ENCODE results near the gene ACTN2. TPM values are rescaled to one million over a fixed set of nuclear protein-coding genes. Genes with fewer than 3 reads are reported as not detected.

The ACTN2 gene
- total RNA-seq, 1 experiment from 2014 or later, result 0.49 TPM

- BruUV-seq (replicated peaks), result no TSS peak
- DNase-seq (ENCODE audit: low read depth, low spot score), result peak; percentile 90
- Histone ChIP-seq H3K27me3 (ENCODE audit: control insufficient read depth, insufficient read depth, low read length) (no peaks in the 10 kb centered on the region; the same call in 1 of the 2 replicates), H3K4me3 (ENCODE audit: low read depth in 2 of 2, low read length in 2 of 2) (peak within 1 kb of the TSS; percentile 77 to 89), H3K36me3 (ENCODE audit: control insufficient read depth, insufficient read depth, low read length) (peaks cover 2% of the 10 kb centered on the region; the same call in 1 of the 2 replicates), H3K4me1 (ENCODE audit: control insufficient read depth, insufficient read depth, low read length) (peaks cover 9% of the 10 kb centered on the region; the same call in 1 of the 2 replicates), H3K9me3 (ENCODE audit: control insufficient read depth, insufficient read depth, low read depth, low read length) (no peaks in the 10 kb centered on the region), H3K27ac (ENCODE audit: low read length) (peak within 1 kb of the TSS; percentile 88)
- in situ Hi-C loops (cut with HindIII; ENCODE audit: low pct_unique_long_range_greater_than_20kb, low sequenced_read_pairs), result no loop called here
- peak; percentile 99 for ATAC-seq
- intact Hi-C loops (cut with micrococcal nuclease; ENCODE audit: unreplicated experiment), result no loop called here
- POLR2A ChIA-PET, result interaction anchor here (1.0 kb wide), 1 partner anchor 26 kb away, joined by 3 read pairs; no protein-coding TSS in a partner anchor
- CTCF ChIA-PET, result no interaction called here
- peak; percentile 86 for TF ChIP-seq SIN3A (IDR thresholded peaks at IDR 0.05; ENCODE audit: borderline replicate concordance, insufficient read depth, low read depth, low read length)
- TF ChIP-seq CTCF (IDR thresholded peaks at IDR 0.05), result no peak
- TF ChIP-seq TCF7L2 (IDR thresholded peaks at IDR 0.05; ENCODE audit: low read depth, low read length), result no peak
- no peak; a peak in 1 of 4 replicates for TF ChIP-seq REST (IDR thresholded peaks at IDR 0.05; ENCODE audit: insufficient read depth in 1 of 2, low read depth in 2 of 2, low read length in 1 of 2)
- peak; percentile 82; the same call in 1 of the 2 replicates for TF ChIP-seq POLR2AphosphoS5 (IDR thresholded peaks at IDR 0.05; ENCODE audit: low read depth, low read length)
These were observed 108.9 kb downstream of the ACTN2 start, which contains the start of gene MTR for GRCh38 chr1:236795035-236795756. Gene MTR, plus strand, starts transcription at chr1:236795292. Its CDS starts 412 bp downstream, at chr1:236795704.

GRCh38 chr1:236795757-236796667, 109.7 kb downstream of the ACTN2 start:
- BruUV-seq (replicated peaks), result TSS peak; percentile 68
- CTCF ChIA-PET, result interaction anchor here (0.6 kb wide), 1 partner anchor 187 kb away, joined by 3 read pairs; no protein-coding TSS in a partner anchor

More at GRCh38 chr1:236795757-236796667, 109.7 kb downstream of the ACTN2 start:
- DNase-seq (ENCODE audit: low read depth, low spot score) (no peak), ATAC-seq (peak; percentile 23)
- TF ChIP-seq POLR2AphosphoS5 (IDR thresholded peaks at IDR 0.05; ENCODE audit: low read depth, low read length) (no peak), TCF7L2 (IDR thresholded peaks at IDR 0.05; ENCODE audit: low read depth, low read length) (peak; percentile 94)
- in situ Hi-C loops (cut with HindIII; ENCODE audit: low pct_unique_long_range_greater_than_20kb, low sequenced_read_pairs), result no loop called here
- Histone ChIP-seq H3K36me3 (ENCODE audit: control insufficient read depth, insufficient read depth, low read length) (peaks cover 2% of the 10 kb centered on the region; the same call in 1 of the 2 replicates), H3K4me1 (ENCODE audit: control insufficient read depth, insufficient read depth, low read length) (peaks cover 9% of the 10 kb centered on the region; the same call in 1 of the 2 replicates), H3K27ac (ENCODE audit: low read length) (peak overlapping the region; percentile 87), H3K9me3 (ENCODE audit: control insufficient read depth, insufficient read depth, low read depth, low read length) (no peaks in the 10 kb centered on the region), H3K27me3 (ENCODE audit: control insufficient read depth, insufficient read depth, low read length) (no peaks in the 10 kb centered on the region), H3K4me3 (ENCODE audit: low read depth in 2 of 2, low read length in 2 of 2) (peak overlapping the region; percentile 77 to 89)
- intact Hi-C loops (cut with micrococcal nuclease; ENCODE audit: unreplicated experiment), result no loop called here
- POLR2A ChIA-PET, result no interaction called here
